Endothelial cell of umbilical vein (primary cell): ENCODE measurements around the gene BRSK2. TPM values are rescaled to one million over a fixed set of nuclear protein-coding genes. Genes with fewer than 3 reads are reported as not detected.

Source experiments
- BruUV-seq: library from RNA; stranded (reverse); fragments of 400-500 nt; replicated peaks from 2 replicates; lab custom pipeline; 2021; lab: Mats Ljungman, UMichigan
- CTCF ChIA-PET: fragments of 300-600, 350-600 bp; sonication (Branson Sonifier 250); formaldehyde crosslinking; loops from one replicate; lab custom pipeline; 2021; ENCODE audit warnings: antibody characterized with exemption, inconsistent platforms; lab: Charles Lee
- POLR2A ChIA-PET: fragments of 300-600, 350-600 bp; sonication (Branson Sonifier 250); formaldehyde crosslinking; loops from one replicate; lab custom pipeline; 2021; ENCODE audit warnings: antibody characterized with exemption, inconsistent platforms; lab: Charles Lee
- DNase-seq: peaks from one replicate; pipeline ENCODE4 v3.0.0-alpha.2; 2011; ENCODE audit warnings: low read depth, low spot score
- FAIRE-seq: peaks from 2 replicates; lab custom pipeline; 2011; peaks lifted over from hg19 to GRCh38; lab: Jason Lieb, UNC
- H2AFZ ChIP-seq: 2 replicates; pipeline ENCODE4 v1.6.0; 2012; ENCODE audit warnings: low read depth, low read length, control low read depth, inconsistent platforms
- H3K27ac ChIP-seq: 2 replicates; pipeline ENCODE4 v1.5.1; 2011; ENCODE audit warnings: low read depth, mild to moderate bottlenecking, control low read depth, low read length, moderate library complexity; ENCODE audit not compliant: insufficient read depth
- H3K27me3 ChIP-seq, 2 experiments: 2 replicates each; pipeline versions ENCODE4 v1.6.0 to v1.6.1; 2011; ENCODE audit warnings: low read length in 2 of 2, mixed read lengths in 1 of 2; ENCODE audit not compliant: control insufficient read depth in 2 of 2, insufficient read depth in 2 of 2
- H3K36me3 ChIP-seq, 2 experiments: 2 replicates in 1 of 2; 3 replicates in 1 of 2; pipeline ENCODE4 v1.5.1; 2011; ENCODE audit warnings: low read length in 2 of 2, mild to moderate bottlenecking in 1 of 2, moderate library complexity in 1 of 2; ENCODE audit not compliant: control insufficient read depth in 2 of 2, insufficient read depth in 2 of 2; ENCODE audit errors: extremely low read depth in 1 of 2
- H3K4me1 ChIP-seq: 3 replicates; pipeline ENCODE4 v1.5.1; 2011; ENCODE audit warnings: mild to moderate bottlenecking, low read length; ENCODE audit not compliant: control insufficient read depth, insufficient read depth; ENCODE audit errors: extremely low read depth
- H3K4me2 ChIP-seq: 2 replicates; pipeline ENCODE4 v1.6.1; 2011; ENCODE audit warnings: low read length, control low read depth, mixed read lengths; ENCODE audit not compliant: insufficient read depth
- H3K4me3 ChIP-seq, 3 experiments: fragments of 200-600 bp in 1 of 3; sonication (generic), shearing (Covaris generic) in 1 of 3; replicated peaks in 1 of 3; 2 replicates each; pipeline ENCODE4 v1.5.1; 2011 to 2016; ENCODE audit warnings: control low read depth in 3 of 3, low read length in 3 of 3, mild to moderate bottlenecking in 2 of 3, inconsistent platforms in 1 of 3, low read depth in 1 of 3, moderate library complexity in 1 of 3; ENCODE audit not compliant: insufficient read depth in 1 of 3
- H3K79me2 ChIP-seq: 2 replicates; pipeline ENCODE4 v1.6.0; 2012; ENCODE audit warnings: low read length, inconsistent platforms; ENCODE audit not compliant: control insufficient read depth, insufficient read depth
- H3K9ac ChIP-seq: replicated peaks from 2 replicates; pipeline ENCODE3; 2011; ENCODE audit warnings: low read length, control low read depth; ENCODE audit not compliant: insufficient read depth; ENCODE audit errors: extremely low read depth
- H3K9me1 ChIP-seq: replicated peaks from 3 replicates; pipeline ENCODE4 v1.6.0; 2011; ENCODE audit warnings: mild to moderate bottlenecking, low read length; ENCODE audit not compliant: control insufficient read depth, insufficient read depth; ENCODE audit errors: extremely low read depth
- H3K9me3 ChIP-seq: replicated peaks from 2 replicates; pipeline ENCODE4 v1.5.1; 2012; ENCODE audit warnings: low read length, inconsistent platforms; ENCODE audit not compliant: control insufficient read depth, insufficient read depth
- H4K20me1 ChIP-seq: replicated peaks from 2 replicates; pipeline ENCODE3; 2011; ENCODE audit warnings: mild to moderate bottlenecking, low read length; ENCODE audit not compliant: control insufficient read depth, insufficient read depth; ENCODE audit errors: extremely low read depth
- EZH2 ChIP-seq: IDR thresholded peaks from 2 replicates; pipeline ENCODE4 v1.6.1; 2012; ENCODE audit warnings: borderline replicate concordance, low read depth, mild to moderate bottlenecking, moderate library complexity, low read length, inconsistent platforms; ENCODE audit not compliant: severe bottlenecking
- FOS ChIP-seq: IDR thresholded peaks from 2 replicates; pipeline ENCODE4 v1.6.1; 2011; ENCODE audit warnings: mild to moderate bottlenecking, low read length, moderate library complexity, borderline replicate concordance; ENCODE audit not compliant: insufficient read depth
- GATA2 ChIP-seq: IDR thresholded peaks from 2 replicates; pipeline ENCODE4 v1.7.0; 2011; ENCODE audit warnings: low read depth, mild to moderate bottlenecking, moderate library complexity, mixed read lengths, low read length; ENCODE audit not compliant: insufficient read length, insufficient read depth
- JUN ChIP-seq: IDR thresholded peaks from 2 replicates; pipeline ENCODE4 v1.6.1; 2011; ENCODE audit warnings: borderline replicate concordance, low read depth; ENCODE audit not compliant: insufficient read length, insufficient read depth
- MYC ChIP-seq: IDR thresholded peaks from one replicate; pipeline ENCODE4 v1.6.1; 2011; ENCODE audit warnings: mild to moderate bottlenecking, low read depth, low read length
- POLR2A ChIP-seq: IDR thresholded peaks from 2 replicates; pipeline ENCODE4 v1.6.1; 2012; ENCODE audit warnings: low read depth, mild to moderate bottlenecking, control low read depth, low read length
- POLR2AphosphoS5 ChIP-seq: IDR thresholded peaks from 2 replicates; pipeline ENCODE4 v1.6.1; 2012; ENCODE audit warnings: low read depth, mild to moderate bottlenecking, control low read depth, low read length, moderate library complexity; ENCODE audit not compliant: insufficient read depth
- dilution Hi-C: fragments of 300-500 bp; cut with MboI; formaldehyde crosslinking; loops from one replicate; pipeline ENCODE4 v1.15.0; 2019; ENCODE audit warnings: low sequenced_read_pairs; ENCODE audit not compliant: extremely low pct_ligation_motif_present
- intact Hi-C: fragments of 100-400 bp; cut with micrococcal nuclease; formaldehyde crosslinking; loops from one replicate; pipeline ENCODE4 v1.10.0; 2022
- polyA plus RNA-seq, 4 experiments: library from polyadenylated mRNA; depleted of rRNA in 3 of 4; stranded (reverse) in 3 of 4; unstranded in 1 of 4; fragments of >200 nt; gene quantifications; 2 replicates each; pipeline versions ENCODE4 v1.2.1 to v1.2.3, GENCODE V29; 2011 to 2012; ENCODE audit warnings: missing spikeins in 1 of 4
- total RNA-seq: library from RNA; stranded (reverse); gene quantifications from 2 replicates; pipeline ENCODE4 v1.2.3, GENCODE V29; 2021
- TF ChIP-seq, protein P1 (sequence below), 2 donors: IDR thresholded peaks; 1 replicate in 1 of 2; 2 replicates in 1 of 2; pipeline ENCODE4 v1.5.1; 2011; ENCODE audit warnings: low read length in 2 of 2, mild to moderate bottlenecking in 2 of 2, moderate library complexity in 2 of 2, control low read depth in 1 of 2, inconsistent platforms in 1 of 2, low read depth in 1 of 2; ENCODE audit not compliant: insufficient read depth in 1 of 2; ENCODE audit errors: extremely low read depth in 1 of 2
- TF ChIP-seq, protein P2 (sequence below): IDR thresholded peaks from 2 replicates; pipeline ENCODE4 v1.6.1; 2011; ENCODE audit not compliant: insufficient read depth, insufficient read length

BRSK2 gene
- total and polyA plus RNA-seq, 2 donors (not counting 3 experiments of a cell fraction or from before 2014, with no cell fraction given): 0.08 to 0.20 TPM

DNA sequence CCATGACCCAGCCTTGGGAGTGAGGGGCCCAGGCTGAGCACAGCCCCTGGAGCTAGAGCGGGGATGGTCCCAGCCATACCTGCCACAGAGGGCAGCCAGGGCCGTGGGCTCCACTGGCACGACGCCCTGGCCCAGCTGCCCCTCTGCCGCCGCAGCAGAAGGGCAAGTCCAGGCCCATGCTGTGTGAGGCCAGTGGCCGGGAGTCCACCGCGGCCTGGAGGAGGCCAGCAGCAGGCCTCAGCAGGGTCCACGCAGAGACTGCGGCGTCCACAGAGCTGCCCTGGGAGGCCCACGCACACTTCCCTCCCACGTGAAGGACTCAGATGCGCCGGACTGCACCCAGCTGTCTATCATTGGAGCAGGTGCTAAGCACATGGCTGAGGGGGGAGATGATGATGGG, 73.3 kb downstream of the BRSK2 start:
- dilution Hi-C loops (no loop called here), intact Hi-C loops (no loop called here)
- no peak overlapping the region for H3K27ac ChIP-seq
- ChIA-PET POLR2A (no interaction called here), CTCF (interaction anchor here (0.9 kb wide), 1 partner anchor 112 kb away, joined by 3 read pairs; no protein-coding TSS in a partner anchor)
- BruUV-seq: no TSS peak
- FAIRE-seq (no peak), DNase-seq (no peak)
- H4K20me1 ChIP-seq: no peaks in the 10 kb centered on the region
- no peak overlapping the region for H3K4me2 ChIP-seq
- no peaks in the 10 kb centered on the region for H3K9me1 ChIP-seq
- no peaks in the 10 kb centered on the region for H3K36me3 ChIP-seq
- H3K27me3 ChIP-seq: no peaks in the 10 kb centered on the region
- H3K9ac ChIP-seq: no peak overlapping the region
- H2AFZ ChIP-seq: no peak overlapping the region
- TF ChIP-seq JUN: no peak
- TF ChIP-seq POLR2AphosphoS5: no peak
- H3K79me2 ChIP-seq: no peaks in the 10 kb centered on the region
- H3K9me3 ChIP-seq: no peaks in the 10 kb centered on the region
- no peaks in the 10 kb centered on the region for H3K4me1 ChIP-seq
- no peak overlapping the region for H3K4me3 ChIP-seq

DNA sequence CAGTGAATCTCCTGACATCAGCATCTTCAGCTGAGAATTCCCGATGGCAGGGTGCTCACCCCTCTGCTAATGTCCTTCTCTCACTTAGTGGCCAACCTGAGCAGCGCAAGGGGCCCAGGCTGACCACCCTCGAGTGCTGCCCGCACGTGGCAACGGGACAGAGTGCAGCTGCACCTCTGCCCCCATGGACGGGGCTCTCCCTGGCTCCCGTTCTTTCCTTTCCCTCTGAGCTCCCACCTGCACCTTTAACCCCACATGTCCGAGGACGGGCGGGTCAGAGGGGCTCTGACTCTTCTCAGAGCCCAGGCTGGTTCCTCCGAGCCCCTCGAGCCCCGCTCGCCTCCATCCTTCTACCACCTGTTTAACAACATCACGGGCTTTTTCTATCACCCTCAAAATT, 77.0 kb downstream of the BRSK2 start:
- POLR2A ChIA-PET: no interaction called here
- no peaks in the 10 kb centered on the region for H3K79me2 ChIP-seq
- TF ChIP-seq, protein P1, sequence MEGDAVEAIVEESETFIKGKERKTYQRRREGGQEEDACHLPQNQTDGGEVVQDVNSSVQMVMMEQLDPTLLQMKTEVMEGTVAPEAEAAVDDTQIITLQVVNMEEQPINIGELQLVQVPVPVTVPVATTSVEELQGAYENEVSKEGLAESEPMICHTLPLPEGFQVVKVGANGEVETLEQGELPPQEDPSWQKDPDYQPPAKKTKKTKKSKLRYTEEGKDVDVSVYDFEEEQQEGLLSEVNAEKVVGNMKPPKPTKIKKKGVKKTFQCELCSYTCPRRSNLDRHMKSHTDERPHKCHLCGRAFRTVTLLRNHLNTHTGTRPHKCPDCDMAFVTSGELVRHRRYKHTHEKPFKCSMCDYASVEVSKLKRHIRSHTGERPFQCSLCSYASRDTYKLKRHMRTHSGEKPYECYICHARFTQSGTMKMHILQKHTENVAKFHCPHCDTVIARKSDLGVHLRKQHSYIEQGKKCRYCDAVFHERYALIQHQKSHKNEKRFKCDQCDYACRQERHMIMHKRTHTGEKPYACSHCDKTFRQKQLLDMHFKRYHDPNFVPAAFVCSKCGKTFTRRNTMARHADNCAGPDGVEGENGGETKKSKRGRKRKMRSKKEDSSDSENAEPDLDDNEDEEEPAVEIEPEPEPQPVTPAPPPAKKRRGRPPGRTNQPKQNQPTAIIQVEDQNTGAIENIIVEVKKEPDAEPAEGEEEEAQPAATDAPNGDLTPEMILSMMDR (IDR thresholded peaks at IDR 0.05; ENCODE audit: extremely low read depth in 1 of 2, insufficient read depth in 1 of 2, low read depth in 1 of 2, low read length in 2 of 2): no peak
- TF ChIP-seq FOS (no peak), POLR2A (no peak), EZH2 (no peak), GATA2 (no peak), POLR2AphosphoS5 (no peak), JUN (no peak), MYC (no peak)
- TF ChIP-seq, protein P2, sequence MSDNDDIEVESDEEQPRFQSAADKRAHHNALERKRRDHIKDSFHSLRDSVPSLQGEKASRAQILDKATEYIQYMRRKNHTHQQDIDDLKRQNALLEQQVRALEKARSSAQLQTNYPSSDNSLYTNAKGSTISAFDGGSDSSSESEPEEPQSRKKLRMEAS: no peak
- H3K9me3 ChIP-seq: no peaks in the 10 kb centered on the region
- no peak overlapping the region for H3K4me2 ChIP-seq
- no peak overlapping the region for H3K27ac ChIP-seq
- no peaks in the 10 kb centered on the region for H4K20me1 ChIP-seq
- CTCF ChIA-PET: interaction anchor here (1.2 kb wide), 1 partner anchor 108 kb away, joined by 4 read pairs; no protein-coding TSS in a partner anchor
- intact Hi-C loops: no loop called here
- DNase-seq (no peak), FAIRE-seq (no peak)
- dilution Hi-C loops: no loop called here
- no peaks in the 10 kb centered on the region for H3K27me3 ChIP-seq
- no peak overlapping the region for H2AFZ ChIP-seq
- BruUV-seq: no TSS peak
- H3K9me1 ChIP-seq: no peaks in the 10 kb centered on the region
- no peak overlapping the region for H3K9ac ChIP-seq
- no peak overlapping the region for H3K4me3 ChIP-seq
- H3K36me3 ChIP-seq: peaks cover 0 to 4% of the 10 kb centered on the region in 2 experiments
- no peaks in the 10 kb centered on the region for H3K4me1 ChIP-seq
